ENCODE results near the gene TRAPPC12. TPM values are rescaled to one million over a fixed set of nuclear protein-coding genes. Genes with fewer than 3 reads are reported as not detected.
"Not testable (repeated sequence)": the region's sequence is repeated elsewhere in the genome, so short reads cannot be mapped to it uniquely, and the experiment has no call there.

TRAPPC12 gene
- polyA plus RNA-seq, 10 donors = 51.0 to 88.1 (median 61.9) TPM

DNA sequence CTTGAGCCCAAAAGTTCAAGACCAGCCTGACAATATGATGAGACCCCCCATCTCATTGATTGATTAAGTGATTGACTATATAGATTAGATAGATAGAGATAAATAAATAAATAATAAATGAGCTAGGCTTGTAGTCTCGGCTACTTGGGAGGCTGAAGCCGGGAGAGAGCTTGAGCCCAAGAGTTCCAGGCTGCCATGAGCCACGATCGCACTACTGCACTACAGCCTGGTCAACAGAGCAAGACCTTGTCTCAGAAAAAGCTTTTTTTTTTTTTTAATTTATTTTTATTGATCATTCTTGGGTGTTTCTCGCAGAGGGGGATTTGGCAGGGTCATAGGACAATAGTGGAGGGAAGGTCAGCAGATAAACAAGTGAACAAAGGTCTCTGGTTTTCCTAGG lies 14.3 kb upstream of the TRAPPC12 start:
- DNase-seq = no peak

DNA sequence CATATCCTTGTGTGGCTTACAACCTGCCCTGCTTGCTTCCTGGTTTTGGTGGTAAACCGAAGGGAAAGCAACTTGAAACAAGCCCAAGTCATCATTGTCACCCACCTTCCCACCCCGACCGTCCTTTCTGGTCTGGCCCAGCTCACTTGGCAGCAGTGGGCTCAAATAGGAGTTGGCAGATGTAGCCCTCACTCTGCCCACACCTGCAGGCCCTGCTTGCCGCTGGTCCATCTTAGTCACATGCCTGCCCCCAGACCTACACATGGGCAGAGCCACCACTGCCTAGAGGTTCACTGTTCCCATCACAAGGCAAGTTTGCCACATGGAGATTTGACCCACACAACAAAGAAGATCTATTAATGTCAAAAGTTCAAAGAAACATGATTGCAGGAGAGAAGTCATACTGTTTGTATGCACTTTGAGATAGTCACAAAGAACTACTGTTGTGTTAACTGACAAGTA lies 11.2 kb upstream of the TRAPPC12 start:
- no peak for DNase-seq

- DNase-seq = not testable (repeated sequence)
Observed at GRCh38 chr2:3369340-3370181, 9.9 kb upstream of the TRAPPC12 start.

DNA sequence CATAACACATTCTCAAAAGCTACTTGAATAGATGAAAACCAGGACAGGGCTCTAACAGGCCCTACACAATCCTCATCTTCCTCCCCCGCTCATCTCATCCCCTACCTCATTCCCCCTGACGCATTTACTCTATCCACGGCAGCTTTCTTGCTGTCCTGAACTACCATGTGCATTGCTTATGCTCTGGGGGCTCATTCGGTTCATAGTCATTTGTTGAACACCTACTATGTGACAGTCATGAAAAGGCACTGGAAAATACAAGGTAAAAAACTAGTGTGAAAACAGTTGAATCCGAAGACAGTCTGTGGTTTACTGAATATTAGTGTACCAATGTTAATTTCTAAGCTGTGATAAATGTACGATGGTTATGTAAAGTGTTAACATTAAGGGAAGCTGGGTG lies 2.7 kb upstream of the TRAPPC12 start:
- no peak for DNase-seq

DNA sequence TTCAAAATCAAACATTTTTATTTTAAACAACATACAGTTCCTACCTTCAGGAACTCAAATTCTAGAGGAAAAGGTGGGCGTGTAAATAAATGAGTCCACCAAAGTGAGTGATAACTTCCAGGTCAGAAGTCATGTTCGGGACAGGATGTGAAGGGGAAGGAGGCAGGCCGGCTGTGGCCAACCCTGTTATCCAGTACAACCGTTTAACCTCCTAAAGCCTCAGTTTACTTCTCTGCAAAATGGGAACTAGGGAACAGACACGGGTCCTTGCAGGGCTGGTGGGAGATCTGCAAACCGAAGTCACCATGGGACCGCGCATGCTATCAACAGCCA lies 2.2 kb upstream of the TRAPPC12 start:
- DNase-seq = peak in 1 of 3 donors; percentile 47

GRCh38 chr2:3377612-3378432 lies 1.7 kb upstream of the TRAPPC12 start, which contains the start of gene EIPR1:
TSS of gene EIPR1 (minus strand) at chr2:3377818. CDS start at chr2:3377689, 129 bp downstream.
- DNase-seq = peak; percentile 98 to 99 (median 99)

GRCh38 chr2:3379339-3379646 lies 201 bp upstream of the TRAPPC12 start:
- DNase-seq = no peak

GRCh38 chr2:3386448-3386958 lies 7.0 kb downstream of the TRAPPC12 start:
- DNase-seq = no peak

- no peak for DNase-seq
Observed at GRCh38 chr2:3387011-3387410, 7.5 kb downstream of the TRAPPC12 start.

- no peak for DNase-seq
Observed at GRCh38 chr2:3387644-3388411, 8.3 kb downstream of the TRAPPC12 start.

DNA sequence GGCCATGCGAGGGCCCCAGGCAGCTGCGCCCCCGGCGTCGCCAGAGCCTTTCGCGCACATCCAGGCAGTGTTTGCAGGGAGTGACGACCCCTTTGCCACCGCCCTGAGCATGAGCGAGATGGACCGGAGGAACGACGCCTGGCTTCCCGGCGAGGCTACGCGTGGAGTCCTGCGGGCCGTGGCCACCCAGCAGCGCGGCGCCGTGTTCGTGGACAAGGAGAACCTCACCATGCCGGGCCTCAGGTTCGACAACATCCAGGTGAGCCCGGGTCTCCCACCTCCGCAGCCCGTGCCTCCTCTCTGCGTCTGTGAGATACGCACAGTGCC lies 8.9 kb downstream of the TRAPPC12 start:
- DNase-seq = no peak

GRCh38 chr2:3389193-3389592 lies 9.7 kb downstream of the TRAPPC12 start:
- DNase-seq = no peak

DNA sequence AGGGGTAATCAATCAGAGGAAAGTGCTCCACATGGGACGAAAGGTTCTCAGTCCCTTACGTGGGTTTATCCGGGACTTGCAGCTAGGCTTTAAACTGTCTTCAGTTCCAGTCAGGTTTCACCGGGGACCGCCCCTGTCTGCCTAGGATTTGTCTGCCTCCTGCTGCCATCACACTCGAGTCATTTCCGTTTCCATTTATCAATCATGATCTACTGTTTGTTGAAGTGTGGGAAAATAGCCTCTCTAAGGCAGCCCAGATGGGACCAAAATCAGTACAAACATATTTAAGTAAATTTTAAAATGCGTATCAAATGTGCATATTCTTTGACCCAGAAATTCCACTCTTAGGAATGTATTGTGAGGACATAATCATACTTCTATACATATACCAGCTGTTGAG lies 10.5 kb downstream of the TRAPPC12 start:
- DNase-seq = no peak

GRCh38 chr2:3392216-3392615 lies 12.7 kb downstream of the TRAPPC12 start:
- DNase-seq = no peak

GRCh38 chr2:3396920-3397559 lies 17.5 kb downstream of the TRAPPC12 start:
- DNase-seq = no peak

- DNase-seq = no peak
Observed at GRCh38 chr2:3398857-3399256, 19.4 kb downstream of the TRAPPC12 start.

GRCh38 chr2:3399381-3399780 lies 19.9 kb downstream of the TRAPPC12 start:
- DNase-seq = no peak

DNA sequence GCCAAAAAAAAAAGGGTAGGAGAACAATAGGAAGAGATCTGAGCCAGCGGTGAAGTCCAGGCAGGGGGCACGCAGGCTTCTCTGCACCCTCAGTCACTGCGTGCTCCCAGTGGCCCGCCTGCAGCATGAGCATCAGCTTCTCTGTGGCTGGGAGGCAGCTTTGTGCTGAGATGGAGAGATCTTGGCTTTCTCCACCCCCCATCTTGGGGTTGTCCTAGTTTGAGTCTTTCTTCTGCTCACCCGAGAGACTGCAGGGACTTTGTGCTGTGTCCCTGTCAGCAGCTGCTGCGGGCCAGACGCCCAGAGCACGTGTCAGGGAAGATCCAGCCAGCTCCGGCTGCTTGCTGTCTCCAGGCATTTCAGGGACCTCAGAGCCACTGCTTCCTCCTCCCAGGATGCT lies 20.3 kb downstream of the TRAPPC12 start:
- DNase-seq = peak; percentile 58 to 84 (median 70)

DNA sequence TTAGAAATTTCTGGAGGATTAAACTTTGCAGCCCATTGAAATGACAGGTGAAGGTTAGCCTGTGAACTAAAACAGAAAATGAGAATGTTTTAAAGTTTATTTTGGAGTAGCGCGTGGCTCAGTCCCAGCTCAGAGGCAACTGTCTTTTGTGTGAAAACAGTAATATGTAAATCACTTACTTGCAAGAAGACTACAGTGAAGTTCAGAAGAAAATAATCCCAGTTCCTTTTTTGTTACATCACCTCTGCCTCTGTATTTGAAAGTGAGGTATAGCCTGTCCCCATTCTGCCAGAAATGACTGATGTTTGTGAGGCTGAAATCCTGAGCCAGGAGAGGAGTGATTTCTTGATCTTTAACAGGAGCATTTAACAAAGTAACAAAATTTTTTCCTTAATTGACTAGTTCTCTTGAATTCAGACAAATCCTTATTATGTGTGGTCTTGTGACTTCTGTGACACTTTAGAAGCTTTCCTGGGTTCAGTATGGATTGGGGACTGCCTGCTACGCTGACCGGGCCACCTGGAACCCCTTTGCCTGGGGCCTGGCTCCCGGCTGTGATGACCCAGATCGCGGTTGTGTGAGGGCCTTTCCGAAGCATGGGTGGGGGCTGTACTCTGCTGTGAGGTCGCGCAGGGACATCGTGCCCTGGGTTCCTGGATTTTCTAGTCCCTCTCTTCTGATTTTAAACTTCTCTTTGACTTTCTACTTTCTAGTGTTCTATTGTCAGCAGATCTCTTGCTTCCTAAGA lies 24.3 kb downstream of the TRAPPC12 start:
- no peak for DNase-seq

GRCh38 chr2:3404349-3404894 lies 24.9 kb downstream of the TRAPPC12 start:
- no peak for DNase-seq

DNA sequence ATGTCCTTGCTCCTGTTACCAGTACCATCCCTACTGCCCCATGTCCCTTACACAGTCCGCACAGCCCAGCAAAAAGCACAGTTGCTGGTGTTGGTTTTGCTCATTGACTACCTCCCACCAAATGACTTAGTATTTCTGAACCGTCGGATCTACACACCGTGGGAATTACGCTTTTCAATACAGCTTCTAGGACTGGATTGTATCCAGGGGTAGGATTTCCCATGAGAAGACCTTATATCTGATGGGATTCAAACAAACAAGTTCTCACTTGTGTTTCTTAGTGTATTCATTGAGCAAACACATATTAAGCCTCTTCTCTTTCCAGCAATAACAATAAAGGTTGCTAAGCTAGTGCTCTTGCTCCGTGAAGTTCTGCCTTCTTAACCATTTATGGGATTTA lies 25.8 kb downstream of the TRAPPC12 start:
- DNase-seq = no peak

Measured in muscle of back (tissue), 11 donors.